ENCODE results near the gene SOX6.

Gene SOX6

GRCh38 chr11:16321148-16321547, 35.2 kb downstream of the SOX6 start:
- H3K4me3 ChIP-seq (ENCODE audit: low read length): no peak overlapping the region
- TF ChIP-seq CTCF (conservative IDR thresholded peaks at IDR 0.05; ENCODE audit: low read length): no peak
- no peak for DNase-seq (ENCODE audit: low read depth)

- no peak for TF ChIP-seq CTCF (conservative IDR thresholded peaks at IDR 0.05; ENCODE audit: low read length)
- DNase-seq (ENCODE audit: low read depth): no peak
- H3K4me3 ChIP-seq (ENCODE audit: low read length): no peak overlapping the region
Observed at GRCh38 chr11:16318320-16318719, 38.0 kb downstream of the SOX6 start.

- no peak for TF ChIP-seq CTCF (conservative IDR thresholded peaks at IDR 0.05; ENCODE audit: low read length)
- H3K4me3 ChIP-seq (ENCODE audit: low read length): no peak overlapping the region
- DNase-seq (ENCODE audit: low read depth): no peak
Observed at GRCh38 chr11:16317712-16318111, 38.6 kb downstream of the SOX6 start.

GRCh38 chr11:16313846-16314245, 42.5 kb downstream of the SOX6 start:
- no peak overlapping the region for H3K4me3 ChIP-seq (ENCODE audit: low read length)
- DNase-seq (ENCODE audit: low read depth): no peak
- no peak for TF ChIP-seq CTCF (conservative IDR thresholded peaks at IDR 0.05; ENCODE audit: low read length)

GRCh38 chr11:16312233-16312765, 44.0 kb downstream of the SOX6 start:
- TF ChIP-seq CTCF (conservative IDR thresholded peaks at IDR 0.05; ENCODE audit: low read length): no peak
- H3K4me3 ChIP-seq (ENCODE audit: low read length): no peak overlapping the region
- DNase-seq (ENCODE audit: low read depth): no peak

GRCh38 chr11:16311831-16312230, 44.5 kb downstream of the SOX6 start:
- TF ChIP-seq CTCF (conservative IDR thresholded peaks at IDR 0.05; ENCODE audit: low read length): no peak
- no peak for DNase-seq (ENCODE audit: low read depth)
- H3K4me3 ChIP-seq (ENCODE audit: low read length): no peak overlapping the region

- DNase-seq (ENCODE audit: low read depth): no peak
- no peak overlapping the region for H3K4me3 ChIP-seq (ENCODE audit: low read length)
- no peak for TF ChIP-seq CTCF (conservative IDR thresholded peaks at IDR 0.05; ENCODE audit: low read length)
Observed at GRCh38 chr11:16310943-16311342, 45.4 kb downstream of the SOX6 start.
